GM12878 (cell line): Measurements from ENCODE around the gene CCNY. TPM values are rescaled to one million over a fixed set of nuclear protein-coding genes. Genes with fewer than 3 reads are reported as not detected.

Source experiments
- ATAC-seq: fragments of 200-7000 bp; cut with Tn5 transposase; 3 replicates; pipeline ENCODE4 v1.9.1; 2020; ENCODE audit warnings: mild to moderate bottlenecking, moderate library complexity
- BruUV-seq: library from RNA; stranded (reverse); fragments of 400-500 nt; replicated peaks from 2 replicates; lab custom pipeline; 2021; lab: Mats Ljungman, UMichigan
- CTCF ChIA-PET: fragments of 300-600 bp; sonication (Branson Sonifier 250); formaldehyde crosslinking; extraction: SDS; loops from one replicate; lab custom pipeline; 2021; ENCODE audit warnings: inconsistent platforms; lab: Yijun Ruan, JAX
- POLR2A ChIA-PET: fragments of 350-600 bp; formaldehyde crosslinking; extraction: SDS; loops from one replicate; lab custom pipeline; 2021; ENCODE audit warnings: inconsistent platforms; lab: Charles Lee
- RAD21 ChIA-PET: fragments of 300-600 bp; sonication (Branson Sonifier 250); formaldehyde crosslinking; loops from one replicate; lab custom pipeline; 2023; ENCODE audit warnings: antibody characterized with exemption; ENCODE audit not compliant: unreplicated experiment; lab: Charles Lee
- SMC1A ChIA-PET: fragments of 300-600 bp; sonication (Branson Sonifier 250); formaldehyde crosslinking; loops from one replicate; lab custom pipeline; 2023; ENCODE audit not compliant: unreplicated experiment, uncharacterized antibody; lab: Charles Lee
- DNase-seq: peaks from one replicate; pipeline ENCODE4 v3.0.0-alpha.2; 2011; ENCODE audit warnings: low read depth, low spot score
- FAIRE-seq: peaks from 3 replicates; lab custom pipeline; 2011; peaks lifted over from hg19 to GRCh38; lab: Jason Lieb, UNC
- H2AFZ ChIP-seq: 2 replicates; pipeline ENCODE4 v1.6.0; 2011; ENCODE audit warnings: low read depth, low read length, control low read depth; ENCODE audit not compliant: control insufficient read depth
- H3K27ac ChIP-seq: 2 replicates; pipeline ENCODE4 v1.5.1; 2011; ENCODE audit warnings: control low read depth; ENCODE audit not compliant: control insufficient read depth, insufficient read depth
- H3K27me3 ChIP-seq, 2 experiments: replicated peaks in 1 of 2; 2 replicates each; pipeline versions ENCODE4 v1.6.0 to v1.6.1; 2011; ENCODE audit warnings: low read length in 1 of 2; ENCODE audit not compliant: control insufficient read depth in 2 of 2, insufficient read depth in 2 of 2
- H3K36me3 ChIP-seq, 2 experiments: 2 replicates each; pipeline ENCODE4 v1.5.1; 2011; ENCODE audit warnings: low read length in 1 of 2; ENCODE audit not compliant: control insufficient read depth in 2 of 2, insufficient read depth in 2 of 2
- H3K4me1 ChIP-seq: 2 replicates; pipeline ENCODE4 v1.6.1; 2011; ENCODE audit warnings: mild to moderate bottlenecking, low read length, moderate library complexity, mixed read lengths; ENCODE audit not compliant: control insufficient read depth, insufficient read depth
- H3K4me2 ChIP-seq: 2 replicates; pipeline ENCODE4 v1.6.0; 2011; ENCODE audit warnings: control low read depth; ENCODE audit not compliant: control insufficient read depth, insufficient read depth
- H3K4me3 ChIP-seq: fragments of 200-600 bp; sonication (generic); 2 replicates; pipeline ENCODE4 v1.5.1; 2016
- H3K79me2 ChIP-seq: 2 replicates; pipeline ENCODE4 v1.6.0; 2011; ENCODE audit warnings: low read length; ENCODE audit not compliant: control insufficient read depth, insufficient read depth
- H3K9ac ChIP-seq: 2 replicates; pipeline ENCODE4 v1.8.0; 2011; ENCODE audit warnings: low read length, control low read depth, mixed read lengths; ENCODE audit not compliant: control insufficient read depth, insufficient read depth
- H3K9me3 ChIP-seq: replicated peaks from 3 replicates; pipeline ENCODE4 v1.5.1; 2011; ENCODE audit warnings: mild to moderate bottlenecking, low read length; ENCODE audit not compliant: control insufficient read depth, insufficient read depth
- H4K20me1 ChIP-seq: 2 replicates; pipeline ENCODE4 v1.6.0; 2011; ENCODE audit not compliant: control insufficient read depth, insufficient read depth
- BRCA1 ChIP-seq: IDR thresholded peaks from 2 replicates; pipeline ENCODE4 v1.6.1; 2011; ENCODE audit warnings: low read depth, low read length, improper control_type of control experiment
- CEBPB ChIP-seq, 2 experiments: fragments of 150-350 bp in 1 of 2; IDR thresholded peaks; 2 replicates each; pipeline ENCODE4 v1.6.1; 2012 to 2014; ENCODE audit warnings: low read depth in 2 of 2, low read length in 2 of 2, borderline replicate concordance in 1 of 2, inconsistent platforms in 1 of 2
- E4F1 ChIP-seq: fragments of 450-650 bp; IDR thresholded peaks from 2 replicates; pipeline ENCODE4 v1.6.1; 2018; ENCODE audit warnings: borderline replicate concordance, mild to moderate bottlenecking; ENCODE audit not compliant: partially characterized antibody
- IKZF2 ChIP-seq, 2 experiments: fragments of 450-650 bp; IDR thresholded peaks; 2 replicates each; pipeline ENCODE4 v1.6.1; 2017; ENCODE audit warnings: mild to moderate bottlenecking in 2 of 2, moderate library complexity in 2 of 2
- SIN3A ChIP-seq: IDR thresholded peaks from 2 replicates; pipeline ENCODE4 v1.6.1; 2012; ENCODE audit warnings: low read depth, low read length, improper control_type of control experiment
- STAT3 ChIP-seq: IDR thresholded peaks from 2 replicates; pipeline ENCODE4 v1.6.1; 2011; ENCODE audit warnings: low read depth, low read length, improper control_type of control experiment
- TARDBP ChIP-seq: IDR thresholded peaks from 2 replicates; pipeline ENCODE4 v1.6.1; 2016; ENCODE audit warnings: borderline replicate concordance
- ZBTB4 ChIP-seq: fragments of 450-650 bp; formaldehyde crosslinking; IDR thresholded peaks from 2 replicates; pipeline ENCODE4 v1.4.0; 2022; ENCODE audit warnings: mild to moderate bottlenecking, moderate library complexity
- ZBTB40 ChIP-seq: fragments of 450-650 bp; IDR thresholded peaks from 2 replicates; pipeline ENCODE4 v1.6.1; 2016; ENCODE audit warnings: mild to moderate bottlenecking, moderate library complexity, borderline replicate concordance
- WGBS: methylation state at CpG from one replicate; pipeline ENCODE4 v1.1.6; 2016; ENCODE audit warnings: low lambda C conversion rate; ENCODE audit not compliant: insufficient replicate concordance, insufficient coverage; ENCODE audit errors: missing lambda C conversion rate; 5-methylcytosine and 5-hydroxymethylcytosine counted together
- in situ Hi-C: fragments of 300-500 bp; cut with MboI; formaldehyde crosslinking; loops from 9 replicates; pipeline ENCODE4 v1.14.3; 2018; ENCODE audit warnings: mixed read lengths
- intact Hi-C: fragments of 100-400 bp; cut with micrococcal nuclease; formaldehyde crosslinking; loops from one replicate; pipeline ENCODE4 v1.14.2; 2022; ENCODE audit not compliant: unreplicated experiment
- polyA plus RNA-seq, 11 experiments: library from polyadenylated mRNA; depleted of rRNA in 4 of 11; unstranded in 6 of 11; stranded (reverse) in 5 of 11; fragments of >200 nt; fragmentation: Nextera tagmentation in 4 of 11; fragmentation: Illumina TruSeq in 1 of 11; extraction: Ambion mirVana in 4 of 11; extraction: Trizol in 1 of 11; gene quantifications; 1 replicate in 1 of 11; 2 replicates in 10 of 11; pipeline versions ENCODE4 v1.2.1 to v1.2.3, GENCODE V29; 2011 to 2016; ENCODE audit warnings: inconsistent platforms in 2 of 11, missing spikeins in 2 of 11, low read depth in 1 of 11
- total RNA-seq, 4 experiments: library from RNA; depleted of rRNA in 3 of 4; stranded (reverse); fragments of >200 nt in 3 of 4; fragmentation: Illumina TruSeq in 1 of 4; extraction: Trizol in 1 of 4; gene quantifications; 2 replicates each; pipeline versions ENCODE4 v1.2.1 to v1.2.3, GENCODE V29; 2013 to 2021

CCNY gene
- total and polyA plus RNA-seq, 10 of the 15 experiments (the other 5 are each of a cell fraction or from before 2014, with no cell fraction given): 3.6 to 50.0 (median 26.1) TPM

- no peak for TF ChIP-seq ZBTB40
Measured at GRCh38 chr10:35567951-35568350, 231.6 kb downstream of the CCNY start (continued).

- no peak for ATAC-seq
- Histone ChIP-seq H3K4me2 (no peak overlapping the region), H4K20me1 (no peaks in the 10 kb centered on the region), H3K27ac (no peak overlapping the region), H3K36me3 (peaks cover 3 to 13% of the 10 kb centered on the region in 2 experiments), H3K4me1 (peaks cover 8% of the 10 kb centered on the region), H3K79me2 (no peaks in the 10 kb centered on the region), H3K9me3 (no peaks in the 10 kb centered on the region), H2AFZ (no peak overlapping the region), H3K9ac (no peak overlapping the region), H3K4me3 (no peak overlapping the region), H3K27me3 (no peaks in the 10 kb centered on the region)
- ChIA-PET SMC1A (no interaction called here), RAD21 (no interaction called here), POLR2A (no interaction called here), CTCF (no interaction called here)
- intact Hi-C loops (loop anchor here (10.0 kb wide), 1 partner anchor 444 kb away; the partner anchor contains the start of gene CREM), in situ Hi-C loops (loop anchor here (10.0 kb wide), 1 partner anchor 444 kb away; the partner anchor contains the start of gene CREM)
- no peak for FAIRE-seq
- no peak for DNase-seq
- BruUV-seq: no TSS peak
- 94% methylated on average over 20 of the region's 20 CpGs for WGBS
- TF ChIP-seq SIN3A: no peak
- no peak for TF ChIP-seq BRCA1
- no peak for TF ChIP-seq CEBPB (IDR thresholded peaks at IDR 0.05; ENCODE audit: borderline replicate concordance in 1 of 2, low read depth in 2 of 2, low read length in 2 of 2)
- TF ChIP-seq ZBTB4 (CRISPR knock-in tag): no peak
- no peak for TF ChIP-seq IKZF2 (IDR thresholded peaks at IDR 0.05)
- no peak for TF ChIP-seq TARDBP
- TF ChIP-seq E4F1: no peak
- TF ChIP-seq STAT3: no peak
Measured at GRCh38 chr10:35568483-35569015, 232.2 kb downstream of the CCNY start.
